SK-N-SH (cell line): Measurements from ENCODE around the gene TCEA3. TPM values are rescaled to one million over a fixed set of nuclear protein-coding genes. Genes with fewer than 3 reads are reported as not detected.

Experiments
- CTCF ChIA-PET: fragments of 300-600, 350-600 bp; formaldehyde crosslinking; extraction: SDS; loops from one replicate; lab custom pipeline; 2021; lab: Yijun Ruan, JAX
- POLR2A ChIA-PET: fragments of 350-600 bp; sonication (Branson Sonifier 250); formaldehyde crosslinking; extraction: SDS; loops from one replicate; lab custom pipeline; 2020; ENCODE audit warnings: antibody characterized with exemption, inconsistent platforms; lab: Yijun Ruan, JAX
- DNase-seq: peaks from one replicate; pipeline ENCODE4 v3.0.0; 2012
- H2AFZ ChIP-seq: fragments of 200-600 bp; sonication (generic); 2 replicates; pipeline ENCODE4 v1.8.1; 2016; ENCODE audit warnings: antibody characterized with exemption, mild to moderate bottlenecking, low read depth
- H3F3A ChIP-seq: fragments of 200-600 bp; sonication (generic); replicated peaks from 2 replicates; pipeline ENCODE3; 2016; ENCODE audit warnings: antibody characterized with exemption, mild to moderate bottlenecking; ENCODE audit not compliant: insufficient read depth
- H3K27ac ChIP-seq, 2 experiments: fragments of 200-500 bp in 1 of 2; fragments of 200-600 bp in 1 of 2; sonication (Bioruptor generic) in 1 of 2; sonication (generic), shearing (Covaris generic) in 1 of 2; 2 replicates each; pipeline versions ENCODE4 v1.5.1 to v1.6.1; 2014 to 2016; ENCODE audit warnings: low read depth in 2 of 2, inconsistent platforms in 1 of 2, low read length in 1 of 2, mild to moderate bottlenecking in 1 of 2, mixed read lengths in 1 of 2
- H3K27me3 ChIP-seq: fragments of 200-600 bp; sonication (generic), shearing (Covaris generic); 2 replicates; pipeline ENCODE4 v1.6.1; 2016; ENCODE audit warnings: mixed run types; ENCODE audit not compliant: insufficient read depth
- H3K36me3 ChIP-seq, 2 experiments: fragments of 200-500 bp in 1 of 2; fragments of 200-600 bp in 1 of 2; sonication (Bioruptor generic) in 1 of 2; sonication (generic) in 1 of 2; replicated peaks in 1 of 2; 2 replicates each; pipeline versions ENCODE3 to v1.5.1; 2014 to 2016; ENCODE audit warnings: low read length in 1 of 2, mild to moderate bottlenecking in 1 of 2; ENCODE audit not compliant: insufficient read depth in 2 of 2, control insufficient read depth in 1 of 2
- H3K4me1 ChIP-seq, 2 experiments: fragments of 200-500 bp in 1 of 2; fragments of 200-600 bp in 1 of 2; sonication (Bioruptor generic) in 1 of 2; sonication (generic), shearing (Covaris generic) in 1 of 2; 2 replicates each; pipeline versions ENCODE4 v1.5.1 to v1.6.1; 2014 to 2016; ENCODE audit warnings: low read depth in 1 of 2, low read length in 1 of 2, mixed run types in 1 of 2; ENCODE audit not compliant: insufficient read depth in 2 of 2, control insufficient read depth in 1 of 2
- H3K4me2 ChIP-seq: fragments of 200-600 bp; sonication (generic), shearing (Covaris generic); 2 replicates; pipeline ENCODE4 v1.6.1; 2017; ENCODE audit warnings: mixed run types
- H3K4me3 ChIP-seq, 2 experiments: fragments of 200-500 bp in 1 of 2; fragments of 200-600 bp in 1 of 2; sonication (Bioruptor generic) in 1 of 2; sonication (generic), shearing (Covaris generic) in 1 of 2; 2 replicates each; pipeline versions ENCODE4 v1.5.1 to v1.8.1; 2014 to 2016; ENCODE audit warnings: low read depth in 2 of 2, inconsistent platforms in 1 of 2, low read length in 1 of 2, mild to moderate bottlenecking in 1 of 2, mixed read lengths in 1 of 2, moderate library complexity in 1 of 2
- H3K79me2 ChIP-seq: fragments of 200-600 bp; sonication (generic); 2 replicates; pipeline ENCODE4 v1.8.1; 2017; ENCODE audit warnings: mild to moderate bottlenecking; ENCODE audit not compliant: insufficient read depth
- H3K9ac ChIP-seq: fragments of 200-600 bp; sonication (generic); 2 replicates; pipeline ENCODE4 v1.6.1; 2017; ENCODE audit warnings: mixed run types
- H3K9me2 ChIP-seq: fragments of 200-600 bp; sonication (generic); 2 replicates; pipeline ENCODE4 v1.6.1; 2017; ENCODE audit warnings: mixed run types
- H3K9me3 ChIP-seq: fragments of 200-600 bp; sonication (generic); 2 replicates; pipeline ENCODE4 v1.6.1; 2017; ENCODE audit warnings: mixed run types, mild to moderate bottlenecking, moderate library complexity
- H4K20me1 ChIP-seq: fragments of 200-600 bp; sonication (generic); 2 replicates; pipeline ENCODE4 v1.6.1; 2017; ENCODE audit warnings: mild to moderate bottlenecking, mixed run types; ENCODE audit not compliant: insufficient read depth
- EP300 ChIP-seq, 2 experiments: IDR thresholded peaks; 2 replicates each; pipeline versions ENCODE4 v1.4.0 to v1.6.1; 2012; ENCODE audit warnings: borderline replicate concordance in 1 of 2, low read depth in 1 of 2, low read length in 1 of 2
- FOSL2 ChIP-seq: IDR thresholded peaks from 2 replicates; pipeline ENCODE4 v1.4.0; 2012; ENCODE audit warnings: low read depth, mild to moderate bottlenecking, moderate library complexity, borderline replicate concordance
- FOXM1 ChIP-seq: IDR thresholded peaks from 2 replicates; pipeline ENCODE4 v1.4.0; 2012; ENCODE audit warnings: low read depth, mild to moderate bottlenecking
- GABPA ChIP-seq: IDR thresholded peaks from 2 replicates; pipeline ENCODE4 v1.4.0; 2012; ENCODE audit warnings: low read depth, mild to moderate bottlenecking
- GATA2 ChIP-seq: sonication (generic); formaldehyde crosslinking; IDR thresholded peaks from 2 replicates; pipeline ENCODE4 v1.5.0; 2020; ENCODE audit warnings: mild to moderate bottlenecking, missing genetic modification reagents
- MEF2A ChIP-seq: IDR thresholded peaks from 2 replicates; pipeline ENCODE4 v1.4.0; 2012; ENCODE audit warnings: low read depth, borderline replicate concordance
- NFIC ChIP-seq: IDR thresholded peaks from 2 replicates; pipeline ENCODE4 v1.4.0; 2012; ENCODE audit warnings: borderline replicate concordance
- NRF1 ChIP-seq: IDR thresholded peaks from 2 replicates; pipeline ENCODE4 v1.6.1; 2012; ENCODE audit warnings: low read depth, mild to moderate bottlenecking, low read length
- PBX3 ChIP-seq: IDR thresholded peaks from 2 replicates; pipeline ENCODE4; 2012
- POLR2AphosphoS5 ChIP-seq: IDR thresholded peaks from 2 replicates; pipeline ENCODE4 v1.6.1; 2012; ENCODE audit warnings: low read depth, low read length
- RAD21 ChIP-seq: IDR thresholded peaks from 2 replicates; pipeline ENCODE4 v1.6.1; 2012; ENCODE audit warnings: mild to moderate bottlenecking, low read length
- RCOR1 ChIP-seq: fragments of 150-350 bp; IDR thresholded peaks from 2 replicates; pipeline ENCODE4 v1.6.1; 2017; ENCODE audit warnings: antibody characterized with exemption, low read length
- RXRA ChIP-seq: IDR thresholded peaks from 2 replicates; pipeline ENCODE4 v1.4.0; 2012; ENCODE audit warnings: low read depth, mild to moderate bottlenecking, borderline replicate concordance
- SIN3A ChIP-seq: IDR thresholded peaks from 2 replicates; pipeline ENCODE4 v1.6.1; 2012; ENCODE audit warnings: low read depth, mild to moderate bottlenecking, low read length, moderate library complexity, borderline replicate concordance
- SMC3 ChIP-seq: IDR thresholded peaks from 2 replicates; pipeline ENCODE4 v1.6.1; 2012; ENCODE audit warnings: low read depth, low read length, improper control_type of control experiment
- TAF1 ChIP-seq: IDR thresholded peaks from 2 replicates; pipeline ENCODE4 v1.6.1; 2012; ENCODE audit warnings: low read depth, mild to moderate bottlenecking, low read length, moderate library complexity, borderline replicate concordance
- USF2 ChIP-seq: fragments of 150-350 bp; IDR thresholded peaks from 2 replicates; pipeline ENCODE4 v1.6.1; 2017; ENCODE audit warnings: antibody characterized with exemption, low read length, low read depth, borderline replicate concordance
- YY1 ChIP-seq: IDR thresholded peaks from 2 replicates; pipeline ENCODE4 v1.4.0; 2012; ENCODE audit warnings: low read depth, mild to moderate bottlenecking
- ZBTB33 ChIP-seq: IDR thresholded peaks from 2 replicates; pipeline ENCODE4 v1.4.0; 2012; ENCODE audit warnings: low read depth, borderline replicate concordance
- WGBS: methylation state at CpG from one replicate; pipeline ENCODE4 v1.1.6; 2017; ENCODE audit warnings: low lambda C conversion rate; 5-methylcytosine and 5-hydroxymethylcytosine counted together
- polyA plus RNA-seq, 3 experiments: library from polyadenylated mRNA; depleted of rRNA; stranded (reverse); fragments of >200 nt; gene quantifications; 2 replicates each; pipeline ENCODE4 v1.2.3, GENCODE V29; 2012
- TF ChIP-seq, protein P1 (sequence below): IDR thresholded peaks from 2 replicates; pipeline ENCODE4 v1.4.0; 2012; ENCODE audit warnings: low read depth

Gene TCEA3
- polyA plus RNA-seq, 1 of the 3 experiments (the other 2 are of a cell fraction), result 1.1 TPM

DNA sequence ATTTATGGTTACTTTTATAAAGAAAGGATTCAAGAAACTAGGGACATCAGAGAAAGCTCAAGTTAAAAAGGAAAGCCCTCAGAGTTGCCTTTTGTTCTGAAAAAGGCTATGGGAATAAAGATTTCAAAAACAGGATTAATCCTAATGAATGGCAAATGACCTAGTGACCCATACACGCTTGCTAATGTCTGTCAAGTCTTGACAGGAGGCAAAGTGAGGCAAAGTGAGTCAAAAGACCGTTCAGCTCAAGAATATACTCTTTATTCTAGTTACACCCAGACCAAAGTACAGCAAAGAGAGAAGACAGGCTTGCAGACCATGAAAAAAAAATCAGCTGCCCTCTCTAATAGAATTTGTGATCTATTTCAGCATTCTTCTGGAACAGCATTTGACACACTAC lies 58.4 kb downstream of the TCEA3 start (continued):
- TF ChIP-seq SIN3A, result no peak
- no peak for TF ChIP-seq POLR2AphosphoS5
- no peak for TF ChIP-seq EP300 (IDR thresholded peaks at IDR 0.05; ENCODE audit: borderline replicate concordance in 1 of 2, low read depth in 1 of 2, low read length in 1 of 2)

DNA sequence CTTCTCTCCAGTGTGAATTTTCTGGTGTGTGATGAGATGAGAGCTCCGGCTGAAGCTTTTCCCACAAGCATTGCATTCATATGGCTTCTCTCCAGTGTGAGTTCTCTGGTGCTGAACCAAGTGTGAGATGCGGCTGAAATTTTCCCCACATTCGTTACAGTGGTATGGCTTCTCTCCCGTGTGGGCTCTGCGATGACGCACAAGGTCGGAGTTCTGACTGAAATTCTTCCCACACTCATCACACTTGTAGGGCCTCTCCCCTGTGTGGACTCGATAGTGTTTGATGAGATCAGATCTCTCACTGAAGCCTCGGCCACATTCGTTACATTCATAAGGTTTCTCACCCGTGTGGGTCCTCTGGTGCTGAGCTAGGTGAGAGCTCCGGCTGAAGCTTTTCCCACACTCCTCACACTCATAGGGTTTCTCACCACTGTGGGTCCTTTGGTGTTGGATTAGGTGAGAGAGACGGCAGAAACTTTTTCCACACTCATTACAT lies 62.3 kb downstream of the TCEA3 start:
- H3K27ac ChIP-seq, result no peak overlapping the region
- H4K20me1 ChIP-seq, result no peaks in the 10 kb centered on the region
- peaks cover 35% of the 10 kb centered on the region for H3K9me3 ChIP-seq
- H3F3A ChIP-seq, result no peaks in the 10 kb centered on the region
- ChIA-PET CTCF (interaction anchor here (1.1 kb wide), 1 partner anchor 41 kb away, joined by 4 read pairs; no protein-coding TSS in a partner anchor), POLR2A (interaction anchor here (1.3 kb wide), 1 partner anchor 17 kb away, joined by 7 read pairs; the partner anchor contains the start of gene HNRNPR)
- no peaks in the 10 kb centered on the region for H3K9me2 ChIP-seq
- no peaks in the 10 kb centered on the region for H3K27me3 ChIP-seq
- DNase-seq, result no peak
- no peak overlapping the region for H2AFZ ChIP-seq
- H3K4me1 ChIP-seq, result peaks cover 0 to 9% of the 10 kb centered on the region in 2 experiments; a peak in 2 of 4 replicates
- H3K4me3 ChIP-seq, result peak overlapping the region in 1 of 2 experiments; percentile 26; a peak in 1 of 4 replicates
- no peak overlapping the region for H3K9ac ChIP-seq
- H3K79me2 ChIP-seq, result peaks cover 35% of the 10 kb centered on the region
- H3K36me3 ChIP-seq, result peaks cover 54 to 84% of the 10 kb centered on the region in 2 experiments
- 98% methylated on average over 13 of the region's 13 CpGs for WGBS
- TF ChIP-seq, protein P1, sequence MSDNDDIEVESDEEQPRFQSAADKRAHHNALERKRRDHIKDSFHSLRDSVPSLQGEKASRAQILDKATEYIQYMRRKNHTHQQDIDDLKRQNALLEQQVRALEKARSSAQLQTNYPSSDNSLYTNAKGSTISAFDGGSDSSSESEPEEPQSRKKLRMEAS, result no peak
- TF ChIP-seq SMC3 (no peak), FOXM1 (no peak), ZBTB33 (no peak), NRF1 (no peak), RXRA (no peak), YY1 (no peak), MEF2A (no peak), NFIC (no peak), RCOR1 (no peak), RAD21 (no peak), POLR2AphosphoS5 (no peak), PBX3 (no peak), FOSL2 (no peak), GABPA (no peak), USF2 (no peak), GATA2 (CRISPR knock-in tag) (no peak), EP300 (IDR thresholded peaks at IDR 0.05; ENCODE audit: borderline replicate concordance in 1 of 2, low read depth in 1 of 2, low read length in 1 of 2) (no peak), TAF1 (no peak)
- TF ChIP-seq, all 33 proteins: peak for 0
- no peak overlapping the region for H3K4me2 ChIP-seq
